Natural killer cell (primary cell): Measurements from ENCODE around the gene DDX18. TPM values are rescaled to one million over a fixed set of nuclear protein-coding genes. Genes with fewer than 3 reads are reported as not detected.
A peak's percentile ranks its signal among the peaks of the same experiment; 100 is the strongest.
"Not testable (repeated sequence)": the region's sequence is repeated elsewhere in the genome, so short reads cannot be mapped to it uniquely, and the experiment has no call there.

ENCODE experiments used
- ATAC-seq, 3 donors: fragments of 150-1000 bp in 2 of 3; fragments of 200-7000 bp in 1 of 3; cut with Tn5 transposase; 1 replicate in 1 of 3; 2 replicates in 2 of 3; pipeline ENCODE4 v1.10.0; 2021; ENCODE audit warnings: mild to moderate bottlenecking in 2 of 3, moderate library complexity in 2 of 3
- DNase-seq, 2 donors: peaks; one replicate each; pipeline versions ENCODE4 v3.0.0 to v3.0.0-alpha.2; 2013 to 2021; ENCODE audit warnings: mixed read lengths in 1 of 2
- H3K27ac ChIP-seq: one replicate; pipeline ENCODE4 v1.5.1; 2013; ENCODE audit warnings: mild to moderate bottlenecking, low read length
- H3K27me3 ChIP-seq: one replicate; pipeline ENCODE4 v1.6.1; 2013; ENCODE audit warnings: low read length; ENCODE audit not compliant: control insufficient read depth, insufficient read depth
- H3K36me3 ChIP-seq: one replicate; pipeline ENCODE4 v1.6.1; 2013; ENCODE audit warnings: low read length; ENCODE audit not compliant: control insufficient read depth, insufficient read depth
- H3K4me1 ChIP-seq: one replicate; pipeline ENCODE4 v1.6.1; 2013; ENCODE audit warnings: low read length; ENCODE audit not compliant: control insufficient read depth, insufficient read depth
- H3K4me3 ChIP-seq: one replicate; pipeline ENCODE4 v1.5.1; 2013; ENCODE audit warnings: low read length
- H3K9me3 ChIP-seq: one replicate; pipeline ENCODE4 v1.6.1; 2013; ENCODE audit warnings: low read length; ENCODE audit not compliant: control insufficient read depth, insufficient read depth
- H3K27ac Mint-ChIP-seq, 2 donors: one replicate each; pipeline ENCODE4 v1.8.0; 2022; ENCODE audit warnings: mild to moderate bottlenecking in 2 of 2, mixed read lengths in 2 of 2, moderate library complexity in 1 of 2
- H3K27me3 Mint-ChIP-seq, 2 donors: one replicate each; pipeline ENCODE4 v1.8.0; 2022; ENCODE audit warnings: low read depth in 2 of 2, mixed read lengths in 2 of 2
- H3K36me3 Mint-ChIP-seq: one replicate; pipeline ENCODE4 v1.8.0; 2022; ENCODE audit warnings: mixed read lengths
- H3K4me1 Mint-ChIP-seq, 2 donors: one replicate each; pipeline ENCODE4 v1.8.0; 2022; ENCODE audit warnings: mixed read lengths in 2 of 2
- H3K4me3 Mint-ChIP-seq: one replicate; pipeline ENCODE4 v1.8.0; 2022; ENCODE audit warnings: mild to moderate bottlenecking, moderate library complexity, mixed read lengths
- H3K9me3 Mint-ChIP-seq, 2 donors: one replicate each; pipeline ENCODE4 v1.8.0; 2022; ENCODE audit warnings: mixed read lengths in 2 of 2
- WGBS: methylation state at CpG from one replicate; pipeline ENCODE4 v1.1.7; 2013; ENCODE audit warnings: missing lambda C conversion rate; ENCODE audit not compliant: insufficient coverage; 5-methylcytosine and 5-hydroxymethylcytosine counted together
- intact Hi-C: fragments of 100-400 bp; cut with micrococcal nuclease; formaldehyde crosslinking; loops from one replicate; pipeline ENCODE4 v1.14.2; 2022
- total RNA-seq, 4 donors: library from RNA; stranded (reverse); fragments of 120-200 nt in 1 of 4; gene quantifications; one replicate each; pipeline versions ENCODE4 v1.2.3 to v1.2.4, GENCODE V29; 2013 to 2022
- TF ChIP-seq, protein P1 (sequence below): fragments of 200-600 bp; IDR thresholded peaks from one replicate; pipeline ENCODE4 v1.8.0; 2022; ENCODE audit warnings: antibody characterized with exemption

Gene DDX18
- total RNA-seq, 3 donors from 2014 or later (not counting 1 experiment from before 2014, with no cell fraction given) = 65.2 to 68.6 (median 67.8) TPM

DNA sequence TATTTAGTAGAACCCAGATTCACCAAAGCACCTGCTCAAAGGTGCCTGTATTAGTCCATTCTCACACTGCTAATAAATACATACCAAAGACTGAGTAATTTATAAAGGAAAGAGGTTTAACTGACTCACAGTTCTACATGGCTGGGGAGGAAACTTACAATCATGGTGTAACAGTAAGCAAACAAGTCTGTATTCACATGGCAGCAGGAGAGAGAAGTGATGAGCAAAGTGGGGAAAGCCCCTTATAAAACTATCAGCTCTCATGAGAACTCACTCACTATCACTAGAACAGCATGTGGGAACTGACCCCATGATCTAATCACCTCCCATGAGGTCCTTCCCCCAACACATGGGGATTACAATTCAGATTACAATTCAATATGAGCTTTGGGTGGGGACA, 28.0 kb upstream of the DDX18 start:
- H3K36me3 ChIP-seq = no peaks in the 10 kb centered on the region
- Mint-ChIP-seq H3K4me1 (no peaks in the 10 kb centered on the region), H3K4me3 (no peak overlapping the region), H3K27me3 (peaks cover 10 to 12% of the 10 kb centered on the region in 2 donors), H3K27ac (no peak overlapping the region), H3K9me3 (peaks cover 2% of the 10 kb centered on the region in 2 donors), H3K36me3 (no peaks in the 10 kb centered on the region)
- no peaks in the 10 kb centered on the region for H3K27me3 ChIP-seq
- H3K4me3 ChIP-seq = no peak overlapping the region
- DNase-seq (no peak), ATAC-seq (peak in 2 of 3 donors; percentile 29 to 36)
- intact Hi-C loops = no loop called here
- H3K9me3 ChIP-seq = no peaks in the 10 kb centered on the region
- no peaks in the 10 kb centered on the region for H3K4me1 ChIP-seq
- no peak overlapping the region for H3K27ac ChIP-seq
- TF ChIP-seq, protein P1, sequence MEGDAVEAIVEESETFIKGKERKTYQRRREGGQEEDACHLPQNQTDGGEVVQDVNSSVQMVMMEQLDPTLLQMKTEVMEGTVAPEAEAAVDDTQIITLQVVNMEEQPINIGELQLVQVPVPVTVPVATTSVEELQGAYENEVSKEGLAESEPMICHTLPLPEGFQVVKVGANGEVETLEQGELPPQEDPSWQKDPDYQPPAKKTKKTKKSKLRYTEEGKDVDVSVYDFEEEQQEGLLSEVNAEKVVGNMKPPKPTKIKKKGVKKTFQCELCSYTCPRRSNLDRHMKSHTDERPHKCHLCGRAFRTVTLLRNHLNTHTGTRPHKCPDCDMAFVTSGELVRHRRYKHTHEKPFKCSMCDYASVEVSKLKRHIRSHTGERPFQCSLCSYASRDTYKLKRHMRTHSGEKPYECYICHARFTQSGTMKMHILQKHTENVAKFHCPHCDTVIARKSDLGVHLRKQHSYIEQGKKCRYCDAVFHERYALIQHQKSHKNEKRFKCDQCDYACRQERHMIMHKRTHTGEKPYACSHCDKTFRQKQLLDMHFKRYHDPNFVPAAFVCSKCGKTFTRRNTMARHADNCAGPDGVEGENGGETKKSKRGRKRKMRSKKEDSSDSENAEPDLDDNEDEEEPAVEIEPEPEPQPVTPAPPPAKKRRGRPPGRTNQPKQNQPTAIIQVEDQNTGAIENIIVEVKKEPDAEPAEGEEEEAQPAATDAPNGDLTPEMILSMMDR = no peak

DNA sequence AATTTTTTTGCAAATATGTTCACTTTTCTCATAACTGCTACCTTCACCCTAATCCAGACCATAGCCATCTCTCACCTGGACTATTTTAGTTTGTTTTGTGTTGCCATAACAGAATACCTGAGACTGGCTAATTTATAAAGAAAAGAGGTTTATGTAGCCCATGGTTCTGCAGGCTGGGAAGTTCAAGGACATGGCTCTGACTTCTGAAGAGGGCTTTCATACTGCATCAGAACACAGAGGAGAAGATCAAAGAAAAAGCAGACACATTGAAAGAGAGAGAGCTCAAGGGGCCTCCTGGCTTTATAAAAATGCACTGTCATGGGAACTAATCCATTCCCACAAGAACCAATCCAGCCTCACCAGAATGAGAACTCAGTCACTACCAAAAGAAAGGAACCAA, 25.0 kb upstream of the DDX18 start:
- no peak for ATAC-seq
- Mint-ChIP-seq H3K36me3 (no peaks in the 10 kb centered on the region), H3K27ac (no peak overlapping the region), H3K9me3 (peaks cover 2% of the 10 kb centered on the region in 2 donors), H3K4me3 (no peak overlapping the region), H3K27me3 (peaks cover 14 to 27% of the 10 kb centered on the region in 2 donors), H3K4me1 (no peaks in the 10 kb centered on the region)
- no peak overlapping the region for H3K27ac ChIP-seq
- no peak overlapping the region for H3K4me3 ChIP-seq
- TF ChIP-seq, protein P1 = no peak
- H3K4me1 ChIP-seq = no peaks in the 10 kb centered on the region
- intact Hi-C loops = no loop called here
- H3K36me3 ChIP-seq = no peaks in the 10 kb centered on the region
- H3K9me3 ChIP-seq = no peaks in the 10 kb centered on the region
- H3K27me3 ChIP-seq = no peaks in the 10 kb centered on the region
- no peak for DNase-seq

DNA sequence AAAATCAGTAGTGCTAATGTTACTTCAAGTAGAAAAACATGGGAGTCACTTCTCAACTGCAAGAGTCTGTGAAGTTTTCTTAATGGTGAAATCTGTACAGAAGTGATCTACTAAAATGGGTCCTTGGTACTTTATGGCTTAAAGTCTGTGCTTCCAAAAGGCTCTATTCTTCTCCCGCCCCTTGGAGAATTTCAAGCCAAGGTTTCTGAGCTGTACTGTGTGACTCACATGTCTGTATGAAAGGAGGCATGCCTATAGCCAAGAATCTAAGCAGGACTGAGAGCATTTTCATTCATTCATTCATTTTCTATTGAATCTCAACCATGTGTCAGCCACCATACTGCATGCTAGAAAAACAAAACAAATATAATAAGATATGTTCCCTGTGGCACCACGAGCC, 19.8 kb upstream of the DDX18 start:
- Mint-ChIP-seq H3K9me3 (peaks cover 0 to 2% of the 10 kb centered on the region in 2 donors), H3K36me3 (no peaks in the 10 kb centered on the region), H3K4me1 (no peaks in the 10 kb centered on the region), H3K27ac (no peak overlapping the region), H3K4me3 (no peak overlapping the region), H3K27me3 (peaks cover 24 to 57% of the 10 kb centered on the region in 2 donors)
- H3K36me3 ChIP-seq = no peaks in the 10 kb centered on the region
- intact Hi-C loops = no loop called here
- no peak overlapping the region for H3K27ac ChIP-seq
- no peak for DNase-seq
- TF ChIP-seq, protein P1 = no peak
- no peaks in the 10 kb centered on the region for H3K27me3 ChIP-seq
- ATAC-seq = no peak
- H3K4me1 ChIP-seq = no peaks in the 10 kb centered on the region
- H3K4me3 ChIP-seq = no peak overlapping the region
- 82% methylated on average over 2 of the region's 2 CpGs for WGBS
- H3K9me3 ChIP-seq = no peaks in the 10 kb centered on the region

DNA sequence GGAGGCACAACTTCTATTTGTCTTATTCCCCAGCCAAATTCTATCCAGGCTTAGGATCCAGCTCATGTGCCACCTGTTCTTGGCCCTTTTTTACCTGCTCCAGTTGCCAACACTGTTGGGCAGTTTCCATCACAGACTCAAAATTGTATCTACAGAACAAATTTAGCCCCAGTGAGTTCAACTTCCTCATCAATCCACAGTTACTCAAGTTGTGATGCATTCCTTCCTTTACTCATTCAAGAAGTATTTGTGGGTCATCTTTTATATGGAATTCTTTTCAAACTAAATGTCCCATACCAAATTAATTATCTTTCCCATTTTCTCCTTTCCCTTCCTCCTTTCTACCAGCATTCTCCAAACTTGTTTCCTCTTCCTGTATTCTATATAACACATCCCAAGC, 12.7 kb upstream of the DDX18 start:
- H3K27ac Mint-ChIP-seq = no peak overlapping the region
- H3K36me3 ChIP-seq = no peaks in the 10 kb centered on the region
- TF ChIP-seq, protein P1 = no peak
- H3K27ac ChIP-seq = no peak overlapping the region
- peaks cover 30 to 40% of the 10 kb centered on the region in 2 donors for H3K27me3 Mint-ChIP-seq
- no peaks in the 10 kb centered on the region for H3K36me3 Mint-ChIP-seq
- H3K4me3 ChIP-seq = no peak overlapping the region
- no peaks in the 10 kb centered on the region for H3K4me1 ChIP-seq
- no peaks in the 10 kb centered on the region for H3K9me3 ChIP-seq
- no peak for ATAC-seq
- no peaks in the 10 kb centered on the region for H3K4me1 Mint-ChIP-seq
- no peak overlapping the region for H3K4me3 Mint-ChIP-seq
- peaks cover 8% of the 10 kb centered on the region for H3K27me3 ChIP-seq
- no peak for DNase-seq
- intact Hi-C loops = no loop called here
- H3K9me3 Mint-ChIP-seq = no peaks in the 10 kb centered on the region

DNA sequence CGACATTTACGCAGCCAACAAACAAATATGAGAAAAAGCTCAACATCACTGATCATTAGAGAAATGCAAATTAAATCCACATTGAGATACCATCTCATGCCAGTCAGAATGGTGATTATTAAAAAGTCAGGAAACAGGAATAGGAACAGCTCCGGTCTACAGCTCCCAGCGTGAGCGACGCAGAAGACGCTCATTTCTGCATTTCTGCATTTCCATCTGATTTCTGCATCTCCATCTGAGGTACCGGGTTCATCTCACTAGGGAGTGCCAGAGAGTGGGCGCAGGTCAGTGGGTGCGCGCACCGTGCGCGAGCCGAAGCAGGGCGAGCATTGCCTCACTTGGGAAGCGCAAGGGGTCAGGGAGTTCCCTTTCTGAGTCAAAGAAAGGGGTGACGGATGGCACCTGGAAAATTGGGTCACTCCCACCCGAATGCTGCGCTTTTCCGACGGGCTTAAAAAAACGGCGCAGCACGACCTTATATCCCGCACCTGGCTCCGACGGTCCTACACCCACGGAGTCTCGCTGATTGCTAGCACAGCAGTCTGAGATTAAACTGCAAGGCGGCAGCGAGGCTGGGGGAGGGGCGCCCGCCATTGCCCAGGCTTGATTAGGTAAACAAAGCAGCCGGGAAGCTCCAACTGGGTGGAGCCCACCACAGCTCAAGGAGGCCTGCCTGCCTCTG, 10.7 kb upstream of the DDX18 start:
- H3K9me3 ChIP-seq, H3K4me3 Mint-ChIP-seq, H3K36me3 Mint-ChIP-seq, H3K27ac ChIP-seq, H3K27ac Mint-ChIP-seq, H3K36me3 ChIP-seq, H3K27me3 ChIP-seq, H3K9me3 Mint-ChIP-seq, intact Hi-C loops, ATAC-seq, H3K4me1 ChIP-seq, H3K4me1 Mint-ChIP-seq, H3K4me3 ChIP-seq: not testable (repeated sequence)
- WGBS = 45% methylated on average over 25 of the region's 35 CpGs
- H3K27me3 Mint-ChIP-seq = peaks cover 30 to 33% of the 10 kb centered on the region in 2 donors
- peak in 1 of 2 donors; percentile 30 for DNase-seq
